GM08714 (cell line): ENCODE results near the gene GARIN5B.
"Not testable (repeated sequence)": the region's sequence is repeated elsewhere in the genome, so short reads cannot be mapped to it uniquely, and the experiment has no call there.

Source experiments
- H3K4me3 ChIP-seq: fragments of 200-500 bp; sonication (Bioruptor generic); 2 replicates; pipeline ENCODE4 v1.5.1; 2014; ENCODE audit warnings: mild to moderate bottlenecking, low read length, inconsistent platforms
- ZNF274 ChIP-seq: IDR thresholded peaks from 2 replicates; pipeline ENCODE4 v1.6.1; 2012; ENCODE audit warnings: mild to moderate bottlenecking, low read depth, low read length

Gene GARIN5B

GRCh38 chr19:55341171-55341588 is 21.9 kb downstream of the GARIN5B start:
- peak overlapping the region; percentile 73; the same call in 1 of the 2 replicates for H3K4me3 ChIP-seq
- TF ChIP-seq ZNF274: no peak

GRCh38 chr19:55340784-55341147 is 22.3 kb downstream of the GARIN5B start:
- H3K4me3 ChIP-seq: peak overlapping the region; percentile 73; the same call in 1 of the 2 replicates
- no peak for TF ChIP-seq ZNF274

- TF ChIP-seq ZNF274: no peak
Observed at GRCh38 chr19:55339889-55340783, 22.9 kb downstream of the GARIN5B start.

DNA sequence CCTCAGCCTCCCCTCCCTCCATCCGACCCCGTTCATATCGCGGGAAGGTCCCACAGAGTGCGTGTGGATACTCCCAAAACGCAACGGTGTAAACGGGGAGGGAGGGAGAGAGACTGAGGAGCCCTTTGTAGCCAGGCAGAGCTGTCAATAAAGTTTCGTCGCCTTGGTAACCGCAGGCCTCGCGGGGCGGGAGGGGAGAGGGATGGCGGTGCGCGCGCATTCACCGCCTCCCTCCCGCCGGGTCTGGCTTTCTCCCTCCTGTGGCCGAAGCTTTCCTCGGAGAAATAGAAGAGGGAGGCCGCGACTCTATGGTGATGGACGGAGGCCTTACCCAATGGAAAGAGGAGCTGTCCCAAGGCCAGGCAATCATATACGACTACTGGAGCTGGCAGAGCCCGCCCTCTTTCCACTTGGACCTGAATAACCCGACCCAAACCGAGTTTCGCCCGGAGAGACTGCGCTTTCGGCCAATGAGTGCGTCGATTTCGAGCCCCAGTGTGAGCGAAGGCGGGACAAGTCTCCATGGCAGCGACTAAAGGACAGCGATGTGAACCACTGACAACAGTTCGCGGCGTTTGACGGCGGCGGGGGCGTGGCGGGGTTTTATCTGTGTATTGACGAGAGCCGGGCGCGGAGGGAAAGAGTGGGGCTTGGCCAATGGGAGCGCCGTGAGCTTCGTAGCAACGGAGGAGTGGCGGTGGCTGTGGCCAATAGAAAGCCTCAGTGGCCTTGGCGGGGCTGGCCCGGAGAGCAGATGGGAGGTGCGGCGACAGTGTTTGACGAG is 23.8 kb downstream of the GARIN5B start, which contains the start of gene KMT5C:
TSS of gene KMT5C (plus strand) at position 772 of the 784 bp plus-strand sequence. CDS start 2,061 bp downstream, outside the sequence.
- peak within 1 kb of the TSS; percentile 73 for H3K4me3 ChIP-seq
- no peak for TF ChIP-seq ZNF274

More at GRCh38 chr19:55339889-55340783, 22.9 kb downstream of the GARIN5B start:
- peak overlapping the region; percentile 73 for H3K4me3 ChIP-seq

DNA sequence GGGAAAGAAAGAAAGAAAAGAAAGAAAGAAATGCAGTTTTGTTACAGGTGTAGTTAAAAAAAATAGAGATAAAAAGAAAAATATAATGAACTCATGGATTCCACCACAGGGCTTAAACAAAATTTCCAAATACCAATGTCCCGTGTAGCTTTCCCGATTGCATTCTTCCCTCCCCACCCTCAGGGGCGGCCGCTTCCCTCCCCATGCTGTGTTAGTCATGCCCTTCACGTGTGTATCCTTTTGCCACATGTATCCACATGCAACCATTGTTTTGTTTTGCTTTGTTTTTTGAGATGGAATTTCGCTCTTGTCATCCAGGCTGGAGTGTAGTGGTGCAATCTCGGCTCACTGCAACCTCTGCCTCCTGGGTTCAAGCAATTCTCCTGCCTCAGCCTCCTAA is 27.0 kb downstream of the GARIN5B start:
- TF ChIP-seq ZNF274: no peak
- no peak overlapping the region for H3K4me3 ChIP-seq

- TF ChIP-seq ZNF274: no peak
- H3K4me3 ChIP-seq: no peak overlapping the region
Observed at GRCh38 chr19:55333870-55334269, 29.2 kb downstream of the GARIN5B start.

DNA sequence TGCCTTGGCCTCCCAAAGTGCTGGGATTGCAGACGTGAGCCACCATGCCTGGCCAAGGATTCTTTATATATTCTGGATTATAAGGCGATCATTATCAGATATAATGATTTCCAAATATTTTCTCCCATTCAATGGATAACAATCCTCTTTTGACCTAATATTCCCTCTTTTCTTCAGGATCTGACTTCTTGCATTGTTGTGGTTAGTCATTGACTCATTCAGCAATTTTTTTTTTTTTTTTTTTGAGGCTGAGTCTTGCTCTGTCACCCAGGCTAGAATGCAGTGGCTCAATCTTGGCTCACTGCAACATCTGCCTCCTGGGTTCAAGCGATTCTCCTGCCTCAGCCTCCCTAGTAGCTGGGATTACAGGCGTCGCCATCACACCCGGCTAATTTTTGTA is 33.3 kb downstream of the GARIN5B start:
- not testable (repeated sequence) for H3K4me3 ChIP-seq

- H3K4me3 ChIP-seq: not testable (repeated sequence)
Observed at GRCh38 chr19:55328774-55329318, 34.2 kb downstream of the GARIN5B start.

DNA sequence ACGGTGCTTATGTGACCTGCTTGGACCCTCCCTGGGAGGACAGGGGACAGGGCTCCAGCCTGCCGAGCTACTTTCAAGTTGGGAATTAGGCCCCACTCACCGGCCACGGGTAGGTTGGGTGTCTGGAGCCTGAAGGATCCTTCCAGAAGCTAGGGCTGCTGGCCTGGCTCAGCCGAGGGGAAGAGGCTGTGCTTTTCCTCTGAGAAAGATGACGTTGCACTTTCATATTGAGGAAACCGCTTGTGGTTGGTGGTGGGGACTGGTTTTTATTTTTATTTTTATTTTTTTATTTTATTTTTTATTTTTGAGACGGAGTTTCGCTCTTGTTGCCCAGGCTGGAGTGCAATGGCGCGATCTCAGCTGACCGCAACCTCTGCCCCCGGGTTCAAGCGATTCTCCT is 37.9 kb downstream of the GARIN5B start, which contains the start of gene TMEM150B:
TSS of gene TMEM150B (minus strand) at position 170 of the 400 bp plus-strand sequence. CDS start 4,305 bp downstream, outside the sequence.
- TF ChIP-seq ZNF274: no peak
- H3K4me3 ChIP-seq: no peak within 1 kb of the TSS

DNA sequence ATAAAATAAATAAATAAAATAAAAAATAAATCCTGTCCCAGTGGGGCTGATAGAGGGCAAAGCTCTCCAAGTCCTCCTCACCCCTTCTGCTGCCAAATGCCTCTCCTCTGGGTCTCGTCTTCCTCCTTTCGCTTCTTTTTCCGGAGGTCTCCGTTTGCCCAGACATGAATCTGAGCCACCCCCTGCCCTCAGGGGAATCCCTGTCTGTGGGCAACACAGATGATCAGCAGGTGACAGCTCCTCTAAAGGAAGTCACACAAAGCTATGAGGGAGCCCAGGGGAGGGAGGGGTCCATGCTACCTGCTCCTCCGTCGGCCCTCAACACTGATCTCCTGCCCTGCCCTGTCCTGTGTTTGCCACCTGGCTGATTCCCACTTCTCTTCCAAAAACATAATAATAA is 38.4 kb downstream of the GARIN5B start:
- no peak overlapping the region for H3K4me3 ChIP-seq
- no peak for TF ChIP-seq ZNF274

DNA sequence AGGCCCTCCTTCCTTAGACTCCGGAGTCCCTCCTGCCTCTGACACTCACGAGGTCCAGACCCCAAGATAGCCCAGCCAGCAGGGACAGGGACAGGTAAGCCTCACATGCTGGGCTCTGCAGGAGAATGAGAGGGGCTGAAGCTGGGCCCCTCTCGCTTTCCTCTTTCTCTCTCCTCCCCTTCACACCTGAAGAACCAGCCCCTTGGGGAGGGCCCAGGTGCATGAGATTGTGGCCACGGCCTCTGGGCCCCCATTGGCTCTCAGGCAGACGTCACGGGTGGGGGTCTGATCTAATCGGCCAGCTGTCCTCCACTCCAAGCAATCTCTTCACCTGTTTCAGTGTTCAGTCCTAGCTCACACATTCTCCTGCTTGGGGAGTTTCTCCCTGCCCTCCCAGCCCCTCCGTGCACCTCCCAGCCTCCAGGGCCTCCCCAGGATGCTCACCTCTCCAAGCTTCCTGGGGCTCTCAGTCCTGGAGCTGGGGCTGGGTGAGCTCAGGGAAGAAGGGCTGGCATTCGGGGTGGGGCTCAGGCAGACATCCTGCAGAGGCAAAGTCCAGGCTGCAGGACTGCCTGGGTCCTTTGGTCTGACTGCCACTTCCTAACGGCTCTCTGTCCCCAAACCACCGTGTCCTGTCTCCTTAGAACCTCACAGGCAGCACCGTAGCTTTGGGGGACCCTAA is 40.7 kb downstream of the GARIN5B start:
- TF ChIP-seq ZNF274: no peak
- H3K4me3 ChIP-seq: no peak overlapping the region

DNA sequence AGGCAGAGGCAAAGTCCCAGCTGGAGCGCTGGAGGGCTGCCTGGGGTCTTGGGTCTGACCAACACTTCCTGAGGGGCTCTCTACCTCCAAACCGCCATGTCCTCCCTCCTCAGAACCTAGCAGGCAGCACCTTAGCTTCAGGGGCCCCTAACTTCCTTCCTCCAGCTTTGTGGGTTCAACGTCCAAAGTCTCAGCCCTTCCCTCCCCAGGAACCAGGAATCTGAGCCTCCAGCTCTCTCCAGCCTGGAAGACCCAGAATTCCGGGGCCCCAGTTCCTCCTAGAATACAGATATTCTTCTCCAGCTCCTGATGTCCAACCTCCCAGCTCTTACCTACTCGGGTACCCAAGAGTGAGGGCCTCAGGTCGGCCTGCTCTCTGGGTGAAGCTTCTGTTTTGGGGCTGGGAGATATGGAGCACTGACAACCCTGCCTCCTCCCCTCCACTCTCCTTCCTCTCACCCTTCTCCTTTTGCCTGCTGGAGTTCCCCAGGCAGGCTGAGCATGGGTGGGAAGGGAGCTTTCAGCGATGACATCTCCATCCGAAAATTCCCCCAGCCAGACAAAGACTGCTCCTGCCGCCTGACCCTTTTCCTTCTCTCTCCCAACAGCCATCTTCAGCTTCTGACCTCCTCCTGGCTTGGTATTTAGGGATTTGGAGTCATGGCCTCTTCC is 41.5 kb downstream of the GARIN5B start:
- no peak for TF ChIP-seq ZNF274
- H3K4me3 ChIP-seq: no peak overlapping the region

DNA sequence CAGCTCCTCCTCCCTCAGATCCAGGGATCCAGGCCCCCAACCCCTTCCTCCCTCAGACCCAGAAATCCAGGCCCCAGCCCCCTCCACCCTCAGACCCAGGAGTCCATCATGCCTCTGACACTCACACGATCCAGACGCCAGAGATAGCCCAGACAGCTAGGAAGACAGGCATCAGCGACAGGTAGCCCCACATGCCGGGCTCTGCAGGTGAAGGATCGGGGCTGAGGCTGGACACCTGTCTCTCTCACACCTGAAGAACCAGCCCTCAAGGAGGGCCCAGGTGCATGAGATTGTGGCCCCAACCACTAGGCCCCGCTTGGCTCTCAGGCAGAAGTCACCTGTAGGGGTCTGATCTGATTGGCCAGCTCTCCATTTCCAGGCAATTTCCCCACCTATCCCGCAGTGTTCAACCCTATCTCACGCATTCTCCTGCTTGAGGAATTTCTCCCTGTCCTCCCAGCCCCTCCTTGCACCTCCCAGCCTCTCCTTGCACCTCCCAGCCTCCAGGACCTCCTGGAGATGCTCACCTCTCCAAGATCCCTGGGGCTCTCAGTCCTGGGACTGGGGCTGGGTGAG is 42.1 kb downstream of the GARIN5B start:
- no peak overlapping the region for H3K4me3 ChIP-seq
- TF ChIP-seq ZNF274: no peak

GRCh38 chr19:55319785-55320184 is 43.3 kb downstream of the GARIN5B start:
- TF ChIP-seq ZNF274: no peak
- no peak overlapping the region for H3K4me3 ChIP-seq
